H9 (cell line): ENCODE results near the gene CCDC7. TPM values are rescaled to one million over a fixed set of nuclear protein-coding genes. Genes with fewer than 3 reads are reported as not detected.

ENCODE experiments used
- DNase-seq: peaks from one replicate; pipeline ENCODE4 v3.0.0-alpha.2; 2017
- H2AFZ ChIP-seq: one replicate; pipeline ENCODE4 v1.6.1; 2013; ENCODE audit warnings: mild to moderate bottlenecking, low read length, control low read depth, moderate library complexity
- H2AK5ac ChIP-seq: 2 replicates; pipeline ENCODE4 v1.6.1; 2013; ENCODE audit warnings: low read length, control low read depth, mixed read lengths; ENCODE audit not compliant: insufficient read length
- H2BK120ac ChIP-seq: one replicate; pipeline ENCODE4 v1.6.1; 2013; ENCODE audit warnings: low read depth, mild to moderate bottlenecking, low read length, control low read depth, inconsistent platforms; ENCODE audit not compliant: poor library complexity, severe bottlenecking
- H2BK12ac ChIP-seq: 2 replicates; pipeline ENCODE4 v1.6.1; 2013; ENCODE audit warnings: low read length, control low read depth, mixed read lengths, low read depth; ENCODE audit not compliant: insufficient read length
- H2BK15ac ChIP-seq: 2 replicates; pipeline ENCODE4 v1.6.1; 2013; ENCODE audit warnings: low read depth, low read length, control low read depth
- H2BK20ac ChIP-seq: one replicate; pipeline ENCODE4 v1.6.1; 2013; ENCODE audit warnings: low read depth, mild to moderate bottlenecking, low read length, control low read depth, inconsistent platforms; ENCODE audit not compliant: poor library complexity, severe bottlenecking
- H2BK5ac ChIP-seq: 2 replicates; pipeline ENCODE4 v1.6.1; 2013; ENCODE audit warnings: low read length, control low read depth, mixed read lengths; ENCODE audit not compliant: insufficient read length
- H3K14ac ChIP-seq: 2 replicates; pipeline ENCODE4 v1.6.1; 2013; ENCODE audit warnings: low read length, control low read depth; ENCODE audit not compliant: insufficient read depth
- H3K18ac ChIP-seq: 2 replicates; pipeline ENCODE4 v1.6.1; 2013; ENCODE audit warnings: low read depth, mild to moderate bottlenecking, mixed read lengths, low read length, control low read depth; ENCODE audit not compliant: insufficient read length
- H3K23ac ChIP-seq: 2 replicates; pipeline ENCODE4 v1.6.1; 2013; ENCODE audit warnings: low read length, control low read depth, mixed read lengths, low read depth; ENCODE audit not compliant: insufficient read length
- H3K23me2 ChIP-seq: 2 replicates; pipeline ENCODE4 v1.6.1; 2013; ENCODE audit warnings: low read depth, mild to moderate bottlenecking, mixed read lengths, low read length, control low read depth; ENCODE audit not compliant: insufficient read length, poor library complexity, severe bottlenecking
- H3K27ac ChIP-seq: 2 replicates; pipeline ENCODE4 v1.5.1; 2013; ENCODE audit warnings: low read length, control low read depth, mixed read lengths, low read depth; ENCODE audit not compliant: insufficient read length
- H3K27me3 ChIP-seq: 2 replicates; pipeline ENCODE4 v1.6.1; 2013; ENCODE audit warnings: low read length, control low read depth, inconsistent platforms; ENCODE audit not compliant: insufficient read depth
- H3K4ac ChIP-seq: 2 replicates; pipeline ENCODE4 v1.6.1; 2013; ENCODE audit warnings: low read depth, mild to moderate bottlenecking, control low read depth, inconsistent platforms, low read length, moderate library complexity
- H3K4me1 ChIP-seq: 2 replicates; pipeline ENCODE4 v1.6.1; 2013; ENCODE audit warnings: low read length, control low read depth, inconsistent platforms; ENCODE audit not compliant: insufficient read depth
- H3K4me2 ChIP-seq: 2 replicates; pipeline ENCODE4 v1.6.1; 2013; ENCODE audit warnings: low read length, control low read depth, mixed read lengths; ENCODE audit not compliant: insufficient read length, insufficient read depth
- H3K56ac ChIP-seq: 2 replicates; pipeline ENCODE4 v1.6.1; 2013; ENCODE audit warnings: low read depth, mild to moderate bottlenecking, mixed read lengths, low read length, control low read depth; ENCODE audit not compliant: insufficient read length
- H3K79me1 ChIP-seq: 2 replicates; pipeline ENCODE4 v1.6.1; 2013; ENCODE audit warnings: low read depth, mild to moderate bottlenecking, moderate library complexity, low read length, control low read depth, inconsistent platforms; ENCODE audit not compliant: insufficient read depth, poor library complexity, severe bottlenecking
- H3K79me2 ChIP-seq: 2 replicates; pipeline ENCODE4 v1.6.1; 2013; ENCODE audit warnings: low read length, control low read depth, inconsistent platforms; ENCODE audit not compliant: insufficient read depth
- H3K9ac ChIP-seq: 2 replicates; pipeline ENCODE4 v1.6.1; 2013; ENCODE audit warnings: low read length, control low read depth, mixed read lengths; ENCODE audit not compliant: insufficient read length; ENCODE audit errors: extremely low read depth
- H3K9me3 ChIP-seq: one replicate; pipeline ENCODE4 v1.6.1; 2013; ENCODE audit warnings: low read depth, low read length, inconsistent platforms; ENCODE audit not compliant: control insufficient read depth
- H3T11ph ChIP-seq: one replicate; pipeline ENCODE4 v1.6.1; 2013; ENCODE audit warnings: mild to moderate bottlenecking, low read length, control low read depth, inconsistent platforms
- H4K20me1 ChIP-seq: one replicate; pipeline ENCODE4 v1.6.1; 2013; ENCODE audit not compliant: control insufficient read depth, insufficient read length, insufficient read depth
- H4K5ac ChIP-seq: 2 replicates; pipeline ENCODE4 v1.6.1; 2013; ENCODE audit warnings: low read depth, mild to moderate bottlenecking, mixed read lengths, low read length, control low read depth; ENCODE audit not compliant: insufficient read length
- H4K8ac ChIP-seq: replicated peaks from 2 replicates; pipeline ENCODE4 v1.6.1; 2013; ENCODE audit warnings: low read length, control low read depth, mixed read lengths, low read depth; ENCODE audit not compliant: insufficient read length
- H4K91ac ChIP-seq: 2 replicates; pipeline ENCODE4 v1.6.1; 2013; ENCODE audit warnings: low read depth, mild to moderate bottlenecking, moderate library complexity, mixed read lengths, low read length, control low read depth; ENCODE audit not compliant: insufficient read length
- H3K27ac Mint-ChIP-seq, 3 experiments: 2 replicates in 2 of 3; 3 replicates in 1 of 3; pipeline ENCODE4 v1.8.0; 2020 to 2021; ENCODE audit warnings: mixed read lengths in 3 of 3, mild to moderate bottlenecking in 1 of 3, moderate library complexity in 1 of 3
- H3K27me3 Mint-ChIP-seq: 2 replicates; pipeline ENCODE4 v1.8.0; 2021; ENCODE audit warnings: low read depth, mild to moderate bottlenecking, moderate library complexity, mixed read lengths
- H3K36me3 Mint-ChIP-seq, 3 experiments: 2 replicates in 2 of 3; 3 replicates in 1 of 3; pipeline ENCODE4 v1.8.0; 2020 to 2021; ENCODE audit warnings: low read depth in 3 of 3, mixed read lengths in 3 of 3; ENCODE audit not compliant: insufficient read depth in 1 of 3
- H3K4me1 Mint-ChIP-seq, 2 experiments: 2 replicates each; pipeline ENCODE4 v1.8.0; 2020; ENCODE audit warnings: mixed read lengths in 2 of 2
- H3K4me3 Mint-ChIP-seq, 2 experiments: 2 replicates in 1 of 2; 3 replicates in 1 of 2; pipeline ENCODE4 v1.8.0; 2020 to 2021; ENCODE audit warnings: mild to moderate bottlenecking in 2 of 2, mixed read lengths in 2 of 2, moderate library complexity in 1 of 2
- H3K9me3 Mint-ChIP-seq, 2 experiments: 2 replicates in 1 of 2; 3 replicates in 1 of 2; pipeline ENCODE4 v1.8.0; 2020; ENCODE audit warnings: mild to moderate bottlenecking in 2 of 2, mixed read lengths in 2 of 2, moderate library complexity in 1 of 2
- CTCF ChIP-seq: fragments of 200-600 bp; sonication (generic); conservative IDR thresholded peaks from 3 replicates; pipeline ENCODE4 v1.8.0; 2021; ENCODE audit warnings: antibody characterized with exemption, mild to moderate bottlenecking
- whole genome bisulfite sequencing: extraction: QIAGEN DNeasy Blood & Tissue Kit; methylation state at CpG from one replicate; pipeline ENCODE4 v1.1.7; 2013; ENCODE audit warnings: missing lambda C conversion rate, low lambda C conversion rate, mixed read lengths; ENCODE audit not compliant: insufficient read length; ENCODE audit errors: extremely low coverage; 5-methylcytosine and 5-hydroxymethylcytosine counted together
- total RNA-seq: library from RNA; stranded (reverse); gene quantifications from 2 replicates; pipeline ENCODE4 v1.2.1, GENCODE V29; 2021

Gene CCDC7
- total RNA-seq, 1 experiment from 2014 or later = 1.6 TPM

- H3K4me3 Mint-ChIP-seq = no peak overlapping the region
These were observed 445.3 kb downstream of the CCDC7 start for GRCh38 chr10:32891261-32891660.

More at GRCh38 chr10:32891261-32891660, 445.3 kb downstream of the CCDC7 start:
- Mint-ChIP-seq H3K9me3 (no peaks in the 10 kb centered on the region), H3K27ac (peak overlapping the region in 1 of 3 experiments; percentile 38; a peak in 1 of 7 replicates), H3K27me3 (no peaks in the 10 kb centered on the region), H3K4me1 (peaks cover 12 to 16% of the 10 kb centered on the region in 2 experiments), H3K36me3 (peaks cover 0 to 3% (median 2%) of the 10 kb centered on the region in 3 experiments; a peak in 5 of 7 replicates)
- no peaks in the 10 kb centered on the region for H3K9me3 ChIP-seq
- H3K23ac ChIP-seq = no peak overlapping the region
- no peak overlapping the region for H3K14ac ChIP-seq
- no peak overlapping the region for H2BK5ac ChIP-seq
- no peaks in the 10 kb centered on the region for H4K20me1 ChIP-seq
- H3T11ph ChIP-seq = no peak overlapping the region
- no peak overlapping the region for H2BK12ac ChIP-seq
- TF ChIP-seq CTCF = no peak
- WGBS = no CpG with 5 or more reads among the region's 8 CpGs
- H2BK20ac ChIP-seq = no peak overlapping the region
- H3K79me2 ChIP-seq = no peaks in the 10 kb centered on the region
- no peak overlapping the region for H4K5ac ChIP-seq
- no peak overlapping the region for H2BK15ac ChIP-seq
- no peak overlapping the region for H3K4ac ChIP-seq
- H3K56ac ChIP-seq = no peak overlapping the region
- H4K8ac ChIP-seq = no peak overlapping the region
- H3K79me1 ChIP-seq = no peaks in the 10 kb centered on the region
- no peak for DNase-seq
- H2AK5ac ChIP-seq = no peak overlapping the region
- H3K9ac ChIP-seq = no peak overlapping the region
- no peaks in the 10 kb centered on the region for H3K23me2 ChIP-seq
- no peak overlapping the region for H4K91ac ChIP-seq
- H3K4me2 ChIP-seq = no peak overlapping the region
- no peak overlapping the region for H2AFZ ChIP-seq
- H3K18ac ChIP-seq = no peak overlapping the region
- H2BK120ac ChIP-seq = no peak overlapping the region
- no peak overlapping the region for H3K27ac ChIP-seq
- no peaks in the 10 kb centered on the region for H3K27me3 ChIP-seq
- no peaks in the 10 kb centered on the region for H3K4me1 ChIP-seq
